Neural progenitor cell (in vitro differentiated cells): ENCODE data around the gene LIPM. TPM values are rescaled to one million over a fixed set of nuclear protein-coding genes. Genes with fewer than 3 reads are reported as not detected.

Source experiments
- DNase-seq: peaks from one replicate; pipeline ENCODE4 v3.0.0-alpha.2; 2016; ENCODE audit warnings: low spot score
- H2AFZ ChIP-seq: fragments of 200-600 bp; sonication (generic); replicated peaks from 2 replicates; pipeline ENCODE4 v1.6.1; 2016; ENCODE audit warnings: antibody characterized with exemption
- H3F3A ChIP-seq: fragments of 200-600 bp; sonication (generic); 2 replicates; pipeline ENCODE4 v1.6.1; 2016; ENCODE audit warnings: antibody characterized with exemption, low read depth
- H3K27ac ChIP-seq: fragments of 200-600 bp; sonication (generic); 2 replicates; pipeline ENCODE4 v1.5.1; 2016; ENCODE audit warnings: mild to moderate bottlenecking
- H3K27me3 ChIP-seq: fragments of 200-600 bp; sonication (generic); 2 replicates; pipeline ENCODE4 v1.6.1; 2016; ENCODE audit warnings: mild to moderate bottlenecking, moderate library complexity
- H3K36me3 ChIP-seq: fragments of 200-600 bp; sonication (generic); 2 replicates; pipeline ENCODE4 v1.5.1; 2016
- H3K4me1 ChIP-seq: fragments of 200-600 bp; sonication (generic); 2 replicates; pipeline ENCODE4 v1.6.1; 2016; ENCODE audit warnings: mixed run types
- H3K4me2 ChIP-seq: fragments of 200-600 bp; sonication (generic); 2 replicates; pipeline ENCODE4 v1.6.1; 2016
- H3K4me3 ChIP-seq: fragments of 200-600 bp; sonication (generic); 2 replicates; pipeline ENCODE4 v1.5.1; 2016
- H3K79me2 ChIP-seq: fragments of 200-600 bp; sonication (generic); 2 replicates; pipeline ENCODE4 v1.6.1; 2016; ENCODE audit warnings: low read depth
- H3K9ac ChIP-seq: fragments of 200-600 bp; sonication (generic); 2 replicates; pipeline ENCODE4 v1.6.1; 2016
- H3K9me3 ChIP-seq: fragments of 200-600 bp; sonication (generic); 2 replicates; pipeline ENCODE4 v1.5.1; 2016; ENCODE audit warnings: low read depth
- H4K20me1 ChIP-seq: fragments of 200-600 bp; sonication (generic); 2 replicates; pipeline ENCODE4 v1.6.1; 2016; ENCODE audit warnings: low read depth
- H3K27ac Mint-ChIP-seq: 3 replicates; pipeline ENCODE4 v1.8.0; 2021; ENCODE audit warnings: mixed read lengths
- H3K27me3 Mint-ChIP-seq: 2 replicates; pipeline ENCODE4 v1.8.0; 2022; ENCODE audit warnings: low read depth, mild to moderate bottlenecking, inconsistent platforms, moderate library complexity, mixed read lengths; ENCODE audit not compliant: insufficient read depth
- H3K36me3 Mint-ChIP-seq: 3 replicates; pipeline ENCODE4 v1.8.0; 2021; ENCODE audit warnings: mixed read lengths
- H3K4me1 Mint-ChIP-seq: 3 replicates; pipeline ENCODE4 v1.8.0; 2021; ENCODE audit warnings: mixed read lengths
- H3K4me3 Mint-ChIP-seq: 3 replicates; pipeline ENCODE4 v1.8.0; 2021; ENCODE audit warnings: mild to moderate bottlenecking, moderate library complexity, mixed read lengths
- H3K9me3 Mint-ChIP-seq: 3 replicates; pipeline ENCODE4 v1.8.0; 2020; ENCODE audit warnings: mixed read lengths
- EZH2 ChIP-seq: fragments of 200-600 bp; sonication (generic); IDR thresholded peaks from 2 replicates; pipeline ENCODE4 v1.6.1; 2017; ENCODE audit warnings: antibody characterized with exemption, mild to moderate bottlenecking, moderate library complexity
- EZH2phosphoT487 ChIP-seq: fragments of 200-600 bp; sonication (generic); IDR thresholded peaks from 2 replicates; pipeline ENCODE4 v1.6.1; 2017; ENCODE audit warnings: antibody characterized with exemption
- total RNA-seq: library from RNA; depleted of rRNA; stranded (reverse); fragments of >200 nt; gene quantifications from 2 replicates; pipeline ENCODE4 v1.2.3, GENCODE V29; 2015; ENCODE audit warnings: low replicate concordance
- TF ChIP-seq, protein P1 (sequence below): fragments of 200-600 bp; sonication (generic); IDR thresholded peaks from 2 replicates; pipeline ENCODE4 v1.5.1; 2017; ENCODE audit warnings: antibody characterized with exemption, mild to moderate bottlenecking

The LIPM gene
- total RNA-seq, 1 donor from 2014 or later: not detected

- no peak overlapping the region for H3K9ac ChIP-seq
- Mint-ChIP-seq H3K27ac (no peak overlapping the region), H3K27me3 (no peaks in the 10 kb centered on the region), H3K4me3 (no peak overlapping the region), H3K9me3 (no peaks in the 10 kb centered on the region), H3K36me3 (no peaks in the 10 kb centered on the region), H3K4me1 (peaks cover 4% of the 10 kb centered on the region)
- no peaks in the 10 kb centered on the region for H3K27me3 ChIP-seq
- no peaks in the 10 kb centered on the region for H3K9me3 ChIP-seq
- no peaks in the 10 kb centered on the region for H3F3A ChIP-seq
- H3K79me2 ChIP-seq: no peaks in the 10 kb centered on the region
- DNase-seq: no peak
- no peaks in the 10 kb centered on the region for H3K4me1 ChIP-seq
- no peaks in the 10 kb centered on the region for H3K36me3 ChIP-seq
- TF ChIP-seq EZH2 (no peak), EZH2phosphoT487 (no peak)
- TF ChIP-seq, protein P1, sequence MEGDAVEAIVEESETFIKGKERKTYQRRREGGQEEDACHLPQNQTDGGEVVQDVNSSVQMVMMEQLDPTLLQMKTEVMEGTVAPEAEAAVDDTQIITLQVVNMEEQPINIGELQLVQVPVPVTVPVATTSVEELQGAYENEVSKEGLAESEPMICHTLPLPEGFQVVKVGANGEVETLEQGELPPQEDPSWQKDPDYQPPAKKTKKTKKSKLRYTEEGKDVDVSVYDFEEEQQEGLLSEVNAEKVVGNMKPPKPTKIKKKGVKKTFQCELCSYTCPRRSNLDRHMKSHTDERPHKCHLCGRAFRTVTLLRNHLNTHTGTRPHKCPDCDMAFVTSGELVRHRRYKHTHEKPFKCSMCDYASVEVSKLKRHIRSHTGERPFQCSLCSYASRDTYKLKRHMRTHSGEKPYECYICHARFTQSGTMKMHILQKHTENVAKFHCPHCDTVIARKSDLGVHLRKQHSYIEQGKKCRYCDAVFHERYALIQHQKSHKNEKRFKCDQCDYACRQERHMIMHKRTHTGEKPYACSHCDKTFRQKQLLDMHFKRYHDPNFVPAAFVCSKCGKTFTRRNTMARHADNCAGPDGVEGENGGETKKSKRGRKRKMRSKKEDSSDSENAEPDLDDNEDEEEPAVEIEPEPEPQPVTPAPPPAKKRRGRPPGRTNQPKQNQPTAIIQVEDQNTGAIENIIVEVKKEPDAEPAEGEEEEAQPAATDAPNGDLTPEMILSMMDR: no peak
- H4K20me1 ChIP-seq: no peaks in the 10 kb centered on the region
- no peak overlapping the region for H3K4me2 ChIP-seq
- H3K27ac ChIP-seq: no peak overlapping the region
- H2AFZ ChIP-seq: no peak overlapping the region
- H3K4me3 ChIP-seq: no peak overlapping the region
These were observed 16.3 kb upstream of the LIPM start for GRCh38 chr10:88786032-88786770.

- TF ChIP-seq, protein P1: no peak
- TF ChIP-seq EZH2phosphoT487 (no peak), EZH2 (no peak)
These were observed 15.1 kb upstream of the LIPM start for GRCh38 chr10:88787463-88787862.

GRCh38 chr10:88788924-88789323 is 13.6 kb upstream of the LIPM start:
- Mint-ChIP-seq H3K36me3 (no peaks in the 10 kb centered on the region), H3K4me1 (peaks cover 4% of the 10 kb centered on the region), H3K27me3 (peaks cover 5% of the 10 kb centered on the region), H3K27ac (peak overlapping the region; percentile 25), H3K4me3 (no peak overlapping the region), H3K9me3 (no peaks in the 10 kb centered on the region)
- Histone ChIP-seq H3K36me3 (no peaks in the 10 kb centered on the region), H3K4me3 (no peak overlapping the region), H3K27me3 (no peaks in the 10 kb centered on the region), H3K79me2 (no peaks in the 10 kb centered on the region), H3K4me1 (no peaks in the 10 kb centered on the region), H3K4me2 (no peak overlapping the region), H4K20me1 (no peaks in the 10 kb centered on the region), H3K27ac (no peak overlapping the region), H3F3A (no peaks in the 10 kb centered on the region), H3K9ac (no peak overlapping the region), H3K9me3 (no peaks in the 10 kb centered on the region), H2AFZ (no peak overlapping the region)
- TF ChIP-seq, protein P1: no peak
- TF ChIP-seq EZH2phosphoT487 (no peak), EZH2 (no peak)
- no peak for DNase-seq

More at GRCh38 chr10:88787463-88787862, 15.1 kb upstream of the LIPM start:
- no peaks in the 10 kb centered on the region for H3K9me3 Mint-ChIP-seq
- H3K36me3 Mint-ChIP-seq: no peaks in the 10 kb centered on the region
- Histone ChIP-seq H2AFZ (no peak overlapping the region), H3K27ac (no peak overlapping the region), H3K36me3 (no peaks in the 10 kb centered on the region), H3K4me1 (no peaks in the 10 kb centered on the region), H3K4me2 (no peak overlapping the region), H4K20me1 (no peaks in the 10 kb centered on the region), H3K27me3 (no peaks in the 10 kb centered on the region), H3K9me3 (no peaks in the 10 kb centered on the region), H3F3A (no peaks in the 10 kb centered on the region), H3K4me3 (no peak overlapping the region), H3K9ac (no peak overlapping the region), H3K79me2 (no peaks in the 10 kb centered on the region)
- no peak for DNase-seq
- H3K4me1 Mint-ChIP-seq: peaks cover 4% of the 10 kb centered on the region
- peaks cover 5% of the 10 kb centered on the region for H3K27me3 Mint-ChIP-seq
- no peak overlapping the region for H3K4me3 Mint-ChIP-seq
- H3K27ac Mint-ChIP-seq: no peak overlapping the region
